Measurements from ENCODE around the gene CARS2. TPM values are rescaled to one million over a fixed set of nuclear protein-coding genes. Genes with fewer than 3 reads are reported as not detected.
"Not testable (repeated sequence)": the region's sequence is repeated elsewhere in the genome, so short reads cannot be mapped to it uniquely, and the experiment has no call there.

Gene CARS2
- polyA plus RNA-seq, 5 donors = 65.3 to 80.5 (median 70.1) TPM

DNA sequence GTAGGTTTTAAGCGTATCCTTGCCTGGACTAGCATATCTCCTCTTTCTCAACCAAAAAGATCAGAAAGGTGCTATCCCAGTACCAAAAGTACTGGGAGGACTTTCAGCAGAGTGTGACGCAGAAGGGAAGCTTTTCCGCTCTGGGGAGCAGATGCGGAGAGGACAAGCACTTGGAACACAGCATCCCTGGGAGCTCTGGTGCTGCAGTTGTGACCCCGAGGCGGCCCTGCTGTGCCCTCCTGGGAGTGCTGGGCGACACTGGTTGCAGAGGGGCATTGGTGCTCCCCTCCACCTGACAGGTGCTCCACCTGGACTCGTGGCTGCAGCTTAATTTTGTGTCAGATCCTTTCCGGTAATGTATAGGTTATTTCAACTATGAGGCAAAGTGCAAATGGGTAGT is 87.1 kb downstream of the CARS2 start:
- DNase-seq = no peak

DNA sequence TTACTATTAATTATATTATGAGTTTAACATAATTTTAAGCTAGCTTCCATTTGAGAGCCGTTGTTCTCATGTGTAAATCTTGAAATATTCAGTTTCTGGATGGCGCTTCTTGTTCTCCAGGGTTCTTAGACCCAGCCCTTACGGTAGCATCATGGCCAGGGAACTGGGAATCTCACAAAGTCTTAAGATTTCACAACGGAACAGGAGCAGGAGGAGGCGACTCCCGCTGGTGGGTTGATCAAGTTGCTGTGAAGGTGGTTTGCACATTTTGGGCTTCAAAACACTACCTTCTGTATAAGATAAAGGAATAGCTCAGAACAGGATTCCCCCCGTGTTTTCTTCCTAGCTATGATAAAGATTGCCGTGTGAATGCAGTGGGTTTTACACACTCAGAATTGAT is 87.7 kb downstream of the CARS2 start:
- DNase-seq = no peak

DNA sequence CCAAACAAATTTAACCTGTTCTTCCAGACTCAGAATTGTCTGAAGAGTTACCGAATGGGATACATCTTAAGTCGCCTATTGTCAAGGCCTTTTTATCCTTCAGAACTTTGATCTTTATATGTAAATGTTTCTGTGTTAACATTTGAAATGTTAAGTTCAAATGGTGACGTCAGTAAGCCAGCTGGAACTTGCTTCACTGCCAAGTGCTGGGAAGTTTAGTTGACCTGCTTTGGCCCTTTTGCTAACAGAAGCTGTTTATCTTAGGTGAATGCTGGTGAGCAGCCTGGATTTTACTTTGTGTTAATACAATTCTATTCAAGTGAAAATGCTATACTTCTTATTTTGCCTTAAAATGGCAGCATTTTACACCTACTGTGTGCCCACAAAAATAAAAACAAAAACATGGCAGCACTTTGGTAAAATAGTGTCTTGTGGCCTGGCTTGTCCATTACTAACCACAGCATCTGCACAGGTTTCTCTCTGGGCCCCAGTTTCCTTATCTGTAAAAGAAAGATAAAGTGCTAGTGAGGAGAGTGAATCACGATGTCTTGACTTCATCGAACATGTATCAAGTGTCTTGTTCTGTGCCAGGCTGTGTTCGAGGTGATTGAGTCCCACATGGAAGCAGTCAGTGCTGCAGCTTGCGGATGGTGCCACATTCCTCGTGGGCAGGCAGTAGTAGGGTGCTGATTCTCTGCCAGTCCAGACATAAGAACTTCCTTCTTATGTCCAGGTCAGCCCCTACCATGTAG is 88.4 kb downstream of the CARS2 start:
- peak; percentile 66 to 73 for DNase-seq

GRCh38 chr13:110616103-110617101 is 89.5 kb downstream of the CARS2 start:
- no peak for DNase-seq

DNA sequence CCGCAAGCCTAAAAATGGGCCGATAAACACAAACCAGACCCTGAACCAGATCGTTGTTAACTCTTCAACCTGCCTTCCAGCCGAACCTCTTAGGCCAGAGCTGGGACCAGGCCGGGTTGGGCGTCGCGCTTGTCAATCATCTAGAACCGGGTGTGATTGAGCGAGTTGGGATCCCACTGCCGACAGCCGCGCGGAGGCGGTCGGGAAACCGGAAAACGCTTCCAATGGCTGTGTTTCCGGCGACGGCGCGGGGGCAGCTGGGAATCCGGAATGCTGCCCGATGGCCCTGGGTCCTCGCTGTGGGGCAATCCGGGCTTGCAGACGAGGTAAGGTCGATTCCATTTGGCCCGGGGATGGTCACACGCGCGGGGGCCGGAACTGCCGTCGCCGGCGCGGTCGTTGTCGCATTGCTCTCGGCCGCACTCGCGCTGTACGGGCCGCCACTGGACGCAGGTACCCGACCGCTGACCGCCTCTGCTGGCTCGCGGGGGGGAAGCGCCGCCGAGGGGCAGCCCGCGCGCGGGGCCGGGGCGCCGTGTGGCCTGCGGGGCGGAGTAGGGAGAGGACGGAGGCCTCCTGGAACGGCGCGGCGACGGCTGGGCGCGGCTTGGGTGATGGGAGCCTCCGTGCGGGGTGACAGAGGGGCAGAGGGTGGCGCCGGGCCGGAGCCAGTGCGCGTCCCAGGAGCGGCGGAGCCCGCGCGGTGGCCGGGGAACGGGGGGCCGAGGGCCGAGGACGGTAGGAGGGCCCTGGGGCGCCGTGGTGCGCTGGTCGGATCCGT is 90.4 kb downstream of the CARS2 start, which contains the start of gene NAXD:
Gene NAXD, plus strand, starts transcription at position 224 of the 781 bp plus-strand sequence. Its CDS starts 57 bp downstream, at position 281.
- peak; percentile 86 to 88 for DNase-seq

DNA sequence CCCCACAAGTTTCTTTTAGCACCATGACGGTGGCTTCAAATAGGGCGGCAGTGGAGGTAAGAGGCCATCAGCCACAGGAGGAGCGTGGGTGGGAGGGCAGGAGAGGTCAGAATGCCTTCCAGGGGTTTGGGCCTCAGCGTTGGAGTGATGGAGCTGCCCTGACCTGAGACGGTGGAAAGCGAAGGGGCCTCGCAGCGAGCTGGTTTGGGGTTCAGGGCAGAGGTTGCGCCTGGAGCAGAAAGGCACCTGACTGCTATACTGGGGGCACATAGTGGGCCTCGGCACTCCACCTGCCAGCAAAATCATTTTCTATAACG is 91.0 kb downstream of the CARS2 start:
- DNase-seq = no peak

DNA sequence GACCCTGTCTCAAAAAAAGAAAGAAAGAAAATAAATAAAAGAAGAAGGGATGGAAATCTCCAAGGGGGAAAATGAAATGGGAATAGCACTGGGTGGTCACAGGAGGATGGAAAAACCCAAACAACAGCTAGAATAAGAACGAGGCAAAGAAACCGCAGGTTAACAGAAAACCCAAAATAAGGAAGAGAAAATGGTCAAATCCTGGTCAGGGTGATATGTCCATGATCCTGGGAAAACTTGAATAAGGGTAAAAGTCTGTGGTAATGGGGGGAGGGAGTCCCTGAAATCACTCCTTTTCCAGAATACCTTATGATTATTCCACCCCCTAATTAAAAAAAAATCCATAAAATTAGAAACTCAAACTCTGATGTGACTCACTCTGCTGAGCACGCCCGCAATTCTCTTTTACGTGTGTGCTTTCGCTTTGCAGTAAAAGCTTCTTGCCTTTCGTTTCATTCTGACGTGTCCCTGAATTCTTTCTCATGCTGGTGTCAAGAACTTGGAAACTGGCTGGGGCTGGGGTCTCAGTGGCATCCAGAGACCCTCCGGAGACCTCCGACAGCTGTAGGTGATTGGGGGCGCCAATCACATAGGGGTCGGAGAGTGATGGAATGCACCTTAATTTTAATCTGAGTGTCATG is 94.8 kb downstream of the CARS2 start:
- no peak for DNase-seq

DNA sequence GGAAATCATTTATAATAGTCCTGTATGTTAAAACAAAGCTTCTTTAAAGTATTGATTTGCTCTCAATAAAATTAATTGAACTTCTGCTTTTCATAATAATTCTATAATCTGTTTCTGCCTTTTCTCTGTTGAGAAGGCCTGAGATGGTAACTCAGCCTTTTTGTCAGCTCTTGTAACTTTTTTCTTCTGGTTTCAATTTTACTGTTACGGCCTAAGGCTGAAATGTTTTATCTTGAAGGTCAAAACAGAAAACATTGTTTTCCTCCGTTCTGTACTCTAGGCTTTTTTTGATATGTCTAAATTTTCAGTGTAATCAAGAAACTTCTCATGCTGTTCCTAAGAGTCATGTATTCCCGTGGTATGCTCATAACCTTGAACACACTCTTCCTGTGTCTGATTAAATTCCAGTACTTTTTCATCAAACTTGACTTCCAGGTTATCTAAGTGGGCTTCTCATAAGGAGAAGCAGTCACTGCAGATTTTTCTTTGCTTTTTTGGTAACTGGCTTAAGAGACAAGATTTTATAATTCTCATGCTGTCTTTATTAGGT is 98.2 kb downstream of the CARS2 start:
- DNase-seq = no peak

DNA sequence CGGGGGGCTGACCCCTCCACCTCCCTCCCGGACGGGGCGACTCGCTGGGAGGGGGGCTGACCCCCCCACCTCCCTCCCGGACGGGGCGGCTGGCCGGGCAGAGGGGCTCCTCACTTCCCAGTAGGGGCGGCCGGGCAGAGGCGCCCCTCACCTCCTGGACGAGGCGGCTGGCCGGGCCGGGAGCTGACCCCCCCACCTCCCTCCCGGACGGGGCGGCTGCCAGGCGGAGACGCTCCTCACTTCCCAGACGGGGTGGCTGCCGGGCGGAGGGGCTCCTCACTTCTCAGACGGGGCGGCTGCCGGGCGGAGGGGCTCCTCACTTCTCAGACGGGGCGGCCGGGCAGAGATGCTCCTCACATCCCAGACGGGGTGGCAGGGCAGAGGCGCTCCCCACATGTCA is 99.6 kb downstream of the CARS2 start:
- DNase-seq = not testable (repeated sequence)

GRCh38 chr13:110605132-110605531 is 100.8 kb downstream of the CARS2 start:
- DNase-seq = no peak

- DNase-seq = no peak
These were observed 104.9 kb downstream of the CARS2 start for GRCh38 chr13:110600980-110601379.

GRCh38 chr13:110600261-110600819 is 105.6 kb downstream of the CARS2 start:
- DNase-seq = no peak

GRCh38 chr13:110597041-110597689 is 108.8 kb downstream of the CARS2 start:
- DNase-seq = no peak

- DNase-seq = peak in 1 of 2 donors; percentile 56
These were observed 112.3 kb downstream of the CARS2 start for GRCh38 chr13:110593430-110594130.

- DNase-seq = no peak
These were observed 113.3 kb downstream of the CARS2 start for GRCh38 chr13:110592665-110593064.

Measured in right lung (tissue), 5 donors.